Measurements from ENCODE around the gene SNCG.
"Not testable (repeated sequence)": the region's sequence is repeated elsewhere in the genome, so short reads cannot be mapped to it uniquely, and the experiment has no call there.

The SNCG gene

GRCh38 chr10:86978457-86978856 is 20.1 kb downstream of the SNCG start:
- DNase-seq (ENCODE audit: low read depth), result not testable (repeated sequence)

GRCh38 chr10:86979296-86979818 is 21.0 kb downstream of the SNCG start:
- no peak for DNase-seq (ENCODE audit: low read depth)

GRCh38 chr10:86979977-86980448 is 21.6 kb downstream of the SNCG start:
- no peak for DNase-seq (ENCODE audit: low read depth)

GRCh38 chr10:86981020-86981419 is 22.6 kb downstream of the SNCG start:
- not testable (repeated sequence) for DNase-seq (ENCODE audit: low read depth)

- no peak for DNase-seq (ENCODE audit: low read depth)
Measured at GRCh38 chr10:86981716-86982115, 23.3 kb downstream of the SNCG start.

GRCh38 chr10:86984498-86984897 is 26.1 kb downstream of the SNCG start:
- not testable (repeated sequence) for DNase-seq (ENCODE audit: low read depth)

- no peak for DNase-seq (ENCODE audit: low read depth)
Measured at GRCh38 chr10:86988520-86988919, 30.1 kb downstream of the SNCG start.

GRCh38 chr10:86991362-86991761 is 33.0 kb downstream of the SNCG start:
- DNase-seq (ENCODE audit: low read depth), result not testable (repeated sequence)

- DNase-seq (ENCODE audit: low read depth), result no peak
Measured at GRCh38 chr10:86992456-86992855, 34.1 kb downstream of the SNCG start.

- no peak for DNase-seq (ENCODE audit: low read depth)
Measured at GRCh38 chr10:86992929-86993328, 34.5 kb downstream of the SNCG start.

- DNase-seq (ENCODE audit: low read depth), result not testable (repeated sequence)
Measured at GRCh38 chr10:86999802-87000403, 41.5 kb downstream of the SNCG start.

GRCh38 chr10:87000491-87000890 is 42.1 kb downstream of the SNCG start:
- no peak for DNase-seq (ENCODE audit: low read depth)

GRCh38 chr10:87007124-87007523 is 48.7 kb downstream of the SNCG start:
- DNase-seq (ENCODE audit: low read depth), result not testable (repeated sequence)

GRCh38 chr10:87007674-87008073 is 49.3 kb downstream of the SNCG start:
- not testable (repeated sequence) for DNase-seq (ENCODE audit: low read depth)

- DNase-seq (ENCODE audit: low read depth), result not testable (repeated sequence)
Measured at GRCh38 chr10:87008303-87008702, 49.9 kb downstream of the SNCG start.

- not testable (repeated sequence) for DNase-seq (ENCODE audit: low read depth)
Measured at GRCh38 chr10:87009134-87009696, 50.8 kb downstream of the SNCG start.

Data from stimulated activated CD8-positive, alpha-beta memory T cell treated with anti-CD3 and anti-CD28 coated beads, Interleukin-15, amount 100 ng/mL, for 1 hour (primary cell).